K562 treated with DMSO at 1 percent for 12 hours (cell line): ENCODE results near the gene EIF3L. TPM values are rescaled to one million over a fixed set of nuclear protein-coding genes. Genes with fewer than 3 reads are reported as not detected.

ENCODE experiments used
- total RNA-seq: library from RNA; unstranded; fragments of 300-600 nt; gene quantifications from 2 replicates; pipeline ENCODE4 v1.2.3, GENCODE V29; 2022; ENCODE audit not compliant: insufficient read depth

EIF3L gene
- 483 and 743 TPM in 2 replicates for total RNA-seq

GRCh38 chr22:37849089-37849751 lies at the start of gene EIF3L:
TSS of gene EIF3L (plus strand) at chr22:37849419. CDS start at chr22:37849450, 31 bp downstream.

GRCh38 chr22:37807410-37808293 lies 41.6 kb upstream of the EIF3L start, which contains the start of gene GCAT:
TSS of gene GCAT (plus strand) at chr22:37807934. CDS start at chr22:37807968, 34 bp downstream.

GRCh38 chr22:37823134-37823985 lies 25.9 kb upstream of the EIF3L start, which contains the start of gene GALR3:
TSS of gene GALR3 (plus strand) at chr22:37823382. CDS start at chr22:37823407, 25 bp downstream.

GRCh38 chr22:37905534-37906363 lies 56.5 kb downstream of the EIF3L start, which contains the start of gene MICALL1:
TSS of gene MICALL1 (plus strand) at chr22:37906297. CDS start at chr22:37906423, 126 bp downstream.

Other genes starting within 250 kb of the EIF3L start
- 25.1 and 29.9 TPM in 2 replicates for gene GGA1, start 240.6 kb upstream of the EIF3L start, total RNA-seq
- gene SH3BP1, start 209.8 kb upstream of the EIF3L start, total RNA-seq, result 16.3 and 23.5 TPM in 2 replicates
- gene PDXP, start 190.7 kb upstream of the EIF3L start, total RNA-seq, result 51.9 and 63.0 TPM in 2 replicates
- gene LGALS1, start 173.8 kb upstream of the EIF3L start, total RNA-seq, result 977 and 1,710 TPM in 2 replicates
- 14.7 and 19.2 TPM in 2 replicates for gene NOL12, start 163.1 kb upstream of the EIF3L start, total RNA-seq
- 13.4 and 16.9 TPM in 2 replicates for gene TRIOBP, start 152.4 kb upstream of the EIF3L start, total RNA-seq
- gene GCAT, start 41.5 kb upstream of the EIF3L start, total RNA-seq, result 74.6 and 76.7 TPM in 2 replicates
- gene GALR3, start 26.0 kb upstream of the EIF3L start, total RNA-seq, result 2.0 TPM in 1 of 2 replicates, not detected in the other
- gene ANKRD54, start 5.1 kb upstream of the EIF3L start, total RNA-seq, result 39.9 and 55.0 TPM in 2 replicates
- 16.2 and 26.9 TPM in 2 replicates for gene MICALL1, start 56.9 kb downstream of the EIF3L start, total RNA-seq
- gene C22orf23, start 104.2 kb downstream of the EIF3L start, total RNA-seq, result not detected in 2 replicates
- 63.4 and 98.9 TPM in 2 replicates for gene POLR2F, start 104.3 kb downstream of the EIF3L start, total RNA-seq
- gene SOX10, start 135.1 kb downstream of the EIF3L start, total RNA-seq, result not detected in 2 replicates
- gene PICK1, start 208.0 kb downstream of the EIF3L start, total RNA-seq, result 9.9 and 14.3 TPM in 2 replicates
- gene SLC16A8, start 234.8 kb downstream of the EIF3L start, total RNA-seq, result not detected in 2 replicates